ENCODE results near the gene SLC20A1. TPM values are rescaled to one million over a fixed set of nuclear protein-coding genes. Genes with fewer than 3 reads are reported as not detected.
"Not testable (repeated sequence)": the region's sequence is repeated elsewhere in the genome, so short reads cannot be mapped to it uniquely, and the experiment has no call there.

SLC20A1 gene
- total RNA-seq, 1 experiment from 2014 or later = 58.4 TPM

DNA sequence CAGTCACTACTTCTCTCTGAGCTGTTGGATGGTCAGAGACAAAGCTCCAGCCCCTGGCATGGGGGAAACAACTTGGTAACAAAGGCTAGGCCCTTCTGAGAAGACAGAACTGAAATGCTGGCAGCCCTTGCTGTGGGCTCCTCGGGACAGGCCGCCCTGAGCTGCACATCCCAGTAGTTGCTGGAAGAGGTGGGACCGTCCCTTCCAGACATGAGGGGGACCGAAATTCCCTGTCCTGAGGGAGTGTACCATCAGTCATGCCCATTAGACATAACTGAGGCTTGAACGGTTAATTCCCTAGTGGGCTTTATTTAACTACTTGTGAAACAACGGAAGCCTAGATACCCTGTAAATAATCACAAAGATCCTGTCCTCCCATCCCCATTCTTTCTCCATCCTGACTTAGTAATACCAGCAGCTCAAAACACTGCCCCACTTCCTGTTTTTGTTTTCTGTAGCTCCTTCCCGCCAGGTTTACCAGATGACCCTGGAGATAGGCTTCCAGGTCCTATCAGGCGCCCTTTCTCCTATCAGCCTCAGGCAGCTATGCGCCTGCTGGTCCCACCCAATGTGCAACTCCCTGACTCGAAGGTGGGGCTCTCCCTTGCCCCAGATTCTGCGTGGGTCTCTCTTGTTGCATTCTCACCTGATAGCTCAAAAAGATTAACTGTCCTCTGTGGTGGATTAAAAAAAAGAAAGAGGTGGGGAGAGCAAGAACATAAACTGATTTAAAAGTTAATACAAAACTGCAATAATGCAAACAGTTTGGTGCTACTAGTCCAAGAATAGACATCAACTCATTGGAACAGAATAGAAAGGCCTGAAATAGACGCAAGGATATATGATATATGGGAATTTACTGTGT is 38.0 kb downstream of the SLC20A1 start:
- DNase-seq (ENCODE audit: low read depth) = no peak

- no peak for DNase-seq (ENCODE audit: low read depth)
These were observed 38.7 kb downstream of the SLC20A1 start for GRCh38 chr2:112684415-112684775.

DNA sequence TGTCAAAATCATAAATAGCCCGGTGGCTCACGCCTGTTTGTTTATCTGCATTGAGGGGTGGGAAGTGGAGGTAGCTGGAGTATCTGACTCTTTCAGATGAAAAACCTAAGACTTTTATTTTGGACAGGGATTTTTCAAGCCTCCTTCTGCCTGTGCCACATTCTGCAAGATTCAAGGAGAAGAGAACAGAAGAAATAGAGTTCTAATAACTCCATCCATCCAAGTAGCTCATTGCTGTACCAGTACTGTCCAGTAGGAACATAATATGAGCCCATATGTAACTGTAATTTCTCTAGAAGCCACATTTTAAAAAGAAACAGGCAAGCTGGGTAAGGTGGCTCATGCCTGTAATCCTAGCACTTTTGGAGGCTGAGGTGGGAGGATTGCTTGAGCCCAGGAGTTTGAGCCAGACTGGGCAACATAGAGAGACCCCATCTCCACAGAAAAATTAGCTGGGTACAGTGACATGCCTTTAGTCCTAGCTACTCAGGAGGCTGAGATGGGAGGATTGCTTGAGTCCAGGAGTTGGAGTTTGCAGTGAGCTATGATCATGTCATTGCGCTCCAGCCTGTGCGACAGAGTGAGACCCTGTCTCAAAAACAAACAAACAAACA is 39.6 kb downstream of the SLC20A1 start:
- no peak for DNase-seq (ENCODE audit: low read depth)

DNA sequence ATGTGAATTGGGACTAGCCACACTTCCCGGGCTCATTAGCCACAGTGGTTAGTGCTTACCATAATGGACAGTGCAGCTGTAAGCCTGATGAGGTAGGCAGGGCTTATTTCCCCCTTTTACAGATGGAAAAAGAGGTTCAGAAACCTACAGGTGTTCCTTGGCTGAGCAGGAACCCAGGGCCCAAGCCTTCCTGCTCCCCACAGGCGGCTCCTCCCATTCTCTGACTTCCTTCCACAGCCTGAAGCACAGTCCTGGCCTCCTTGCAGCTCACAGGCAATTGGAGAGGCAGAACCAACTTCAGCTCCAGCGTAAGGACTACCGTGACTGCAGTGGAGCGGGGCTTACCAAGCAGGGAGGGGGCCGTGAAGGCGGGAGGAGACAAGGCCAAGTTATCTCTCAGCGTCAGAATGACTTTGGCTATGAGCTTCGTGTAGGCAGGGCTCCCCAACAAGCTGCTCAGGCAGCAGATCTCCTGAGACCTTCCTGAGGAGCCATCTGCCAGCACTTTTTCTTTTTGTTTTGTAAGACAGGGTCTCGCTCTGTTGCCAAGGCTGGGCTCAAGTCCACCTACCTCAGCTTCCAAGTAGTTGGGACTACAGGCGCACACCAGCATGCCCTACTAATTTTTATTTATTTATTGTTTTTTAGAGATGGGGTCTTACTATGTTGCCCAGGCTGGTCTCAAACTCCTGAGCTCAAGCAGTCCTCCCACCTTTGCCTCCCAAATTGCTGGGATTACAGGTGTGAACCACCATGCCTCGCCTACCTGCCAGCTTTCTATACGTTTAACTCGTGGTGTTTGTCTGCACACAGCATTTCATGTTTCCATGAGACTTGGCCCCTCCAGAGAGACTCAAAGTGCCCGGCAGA is 40.8 kb downstream of the SLC20A1 start:
- DNase-seq (ENCODE audit: low read depth) = no peak

DNA sequence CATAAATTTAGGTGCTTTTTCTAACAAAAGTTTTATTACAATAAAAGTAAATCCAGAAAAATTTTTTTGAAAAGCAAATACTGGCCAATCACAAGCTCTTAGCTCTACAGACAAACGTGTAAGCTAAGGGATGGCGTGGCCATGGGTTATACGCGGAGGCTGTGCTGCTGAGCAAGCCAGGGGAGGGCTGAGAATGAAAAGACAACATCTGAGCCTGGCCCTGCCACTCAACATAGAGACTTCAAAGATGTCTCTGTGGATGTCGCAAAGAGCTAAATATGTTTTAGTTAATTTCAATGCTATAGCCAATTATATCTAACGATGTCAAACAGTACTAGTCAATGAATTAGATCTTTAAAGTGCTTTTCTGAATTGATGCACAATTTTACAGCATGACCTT is 41.8 kb downstream of the SLC20A1 start:
- no peak for DNase-seq (ENCODE audit: low read depth)

DNA sequence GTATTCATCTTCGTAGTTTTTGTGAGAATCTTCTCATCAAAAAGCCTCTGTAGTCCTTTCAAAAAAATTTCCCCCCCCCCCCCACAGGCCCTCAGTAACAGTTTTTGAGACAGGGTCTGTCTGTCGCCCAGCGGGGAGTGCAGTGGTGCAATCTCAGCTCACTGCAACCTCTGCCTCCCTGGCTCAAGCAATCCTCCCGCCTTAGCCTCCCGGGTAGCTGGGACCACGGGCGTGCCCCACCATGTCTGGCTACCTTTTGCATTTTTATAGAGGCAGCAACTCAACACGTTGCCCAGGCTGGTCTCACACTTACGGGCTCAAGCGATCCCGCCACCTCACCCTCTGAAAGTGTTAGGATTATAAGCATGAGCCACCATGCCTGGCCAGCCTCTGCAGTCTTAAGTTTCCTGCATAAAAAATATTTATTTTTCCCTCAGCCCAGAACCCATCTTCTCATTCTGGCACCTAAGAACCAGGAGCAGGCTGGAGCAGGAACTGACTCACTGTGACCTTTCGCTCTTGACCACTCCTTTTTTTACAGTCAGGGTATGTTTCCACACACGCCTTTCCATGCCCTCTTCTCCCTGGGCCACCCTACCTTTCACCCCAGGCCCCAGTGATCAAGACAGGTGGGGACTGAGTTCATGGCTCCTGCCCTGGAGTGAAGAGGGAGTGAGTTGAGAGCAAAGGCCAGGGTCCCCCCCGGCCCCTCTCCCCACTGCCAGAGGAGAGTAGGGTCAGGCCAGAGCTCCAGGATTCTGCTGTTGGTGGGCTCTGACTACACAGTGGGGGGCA is 42.5 kb downstream of the SLC20A1 start:
- DNase-seq (ENCODE audit: low read depth) = no peak

DNA sequence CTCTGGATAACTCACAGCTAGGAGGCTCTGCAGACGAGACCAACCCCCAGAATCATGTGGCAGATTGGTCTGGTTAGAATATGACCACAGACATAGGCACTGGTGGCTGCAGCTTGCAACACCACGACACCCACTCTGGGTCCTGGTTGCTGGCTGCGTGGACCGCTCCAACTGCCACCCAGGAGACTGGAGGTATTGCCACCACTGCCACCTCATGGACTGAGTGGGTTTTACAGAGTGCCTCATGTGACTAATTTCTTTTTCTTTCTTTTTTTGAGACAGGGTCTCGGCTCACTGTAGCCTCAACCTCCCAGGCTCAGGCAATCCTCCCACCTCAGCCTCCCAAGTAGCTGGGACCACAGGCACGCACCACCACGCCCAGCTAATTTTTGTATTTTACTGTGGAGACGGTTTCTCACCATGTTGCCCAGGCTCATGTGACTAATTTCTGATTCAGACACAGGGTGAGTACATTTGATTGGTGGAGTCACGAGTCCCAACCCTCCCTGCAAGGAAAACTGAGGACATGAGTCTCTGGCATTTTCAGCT is 45.2 kb downstream of the SLC20A1 start:
- peak; percentile 38 for DNase-seq (ENCODE audit: low read depth)

DNA sequence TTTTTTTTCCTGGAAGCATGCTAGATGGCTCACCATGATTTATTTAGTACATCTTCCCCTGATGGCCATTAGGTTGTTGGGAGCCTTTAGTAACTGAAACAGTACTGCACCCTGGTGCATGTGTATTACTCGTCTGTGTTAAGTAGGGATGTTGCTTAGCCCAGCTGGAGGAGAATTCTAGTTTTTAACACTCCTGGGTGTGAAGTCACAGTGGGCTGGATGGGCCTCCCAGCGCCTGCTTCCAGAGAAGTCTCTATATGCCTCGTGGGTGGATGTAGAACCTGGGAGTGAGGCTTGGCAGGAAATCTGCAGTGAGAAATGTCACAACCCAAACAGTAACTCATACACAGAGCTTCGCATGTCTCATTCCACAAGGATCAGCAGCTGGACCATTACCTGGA is 46.1 kb downstream of the SLC20A1 start:
- no peak for DNase-seq (ENCODE audit: low read depth)

DNA sequence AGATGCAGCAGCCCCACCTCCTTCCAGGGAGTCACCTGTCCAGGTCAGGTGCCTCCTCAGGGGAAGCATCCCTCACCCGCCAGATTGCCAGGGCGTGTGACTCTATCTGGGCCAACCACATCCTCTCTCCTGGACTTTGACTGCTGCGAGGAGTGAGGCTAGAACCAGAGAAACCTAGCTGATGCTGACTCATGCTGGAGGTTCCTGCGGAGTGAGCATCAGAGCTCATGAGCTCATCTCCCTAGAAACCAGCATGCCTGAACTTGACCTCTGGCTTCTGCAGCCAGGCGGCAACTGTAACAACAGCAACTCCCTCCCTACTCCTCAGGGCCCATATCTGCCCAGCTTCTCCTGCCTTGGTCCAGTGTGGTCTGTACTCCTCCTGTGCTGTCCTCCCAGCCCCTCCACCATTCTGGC is 46.8 kb downstream of the SLC20A1 start:
- peak; percentile 94 for DNase-seq (ENCODE audit: low read depth)

DNA sequence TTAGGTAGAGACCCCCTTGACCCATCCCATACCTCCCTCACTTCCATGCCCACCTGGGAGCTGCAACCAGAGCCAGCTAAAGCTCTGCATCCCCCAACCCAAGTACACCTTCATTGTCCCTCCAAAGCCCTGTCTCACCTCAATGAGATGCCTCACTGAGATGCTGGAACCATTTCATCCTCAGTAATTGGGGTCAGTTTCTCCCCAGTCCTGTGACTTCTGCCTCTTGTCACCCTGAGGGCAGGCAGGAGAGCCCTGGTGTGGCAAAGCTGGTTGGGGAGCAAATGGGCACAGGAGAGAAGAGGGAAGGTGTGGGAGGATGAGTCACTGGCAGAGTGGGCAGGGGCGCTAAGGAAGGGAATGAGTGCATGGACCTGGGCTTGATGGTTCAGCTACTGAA is 47.2 kb downstream of the SLC20A1 start:
- DNase-seq (ENCODE audit: low read depth) = peak; percentile 38

- DNase-seq (ENCODE audit: low read depth) = no peak
These were observed 47.9 kb downstream of the SLC20A1 start for GRCh38 chr2:112693596-112693995.

DNA sequence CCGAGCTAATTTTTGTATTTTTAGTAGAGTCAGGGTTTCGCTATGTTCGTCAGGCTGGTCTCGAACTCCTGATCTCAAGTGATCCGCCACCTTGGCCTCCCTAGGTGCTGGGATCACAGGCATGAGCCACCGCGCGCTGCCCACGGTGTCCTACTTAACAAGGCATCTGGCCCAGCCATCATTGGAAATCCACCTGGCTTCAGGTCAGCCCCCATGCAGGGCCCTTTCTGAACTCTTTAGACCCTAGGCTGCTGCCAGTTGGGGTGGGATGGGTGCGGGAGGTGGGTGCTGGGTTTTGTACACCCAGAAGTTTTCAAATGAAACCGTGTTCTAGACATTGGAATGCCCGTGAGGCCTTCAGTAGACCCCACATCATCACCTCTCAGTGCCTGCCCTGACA is 48.4 kb downstream of the SLC20A1 start:
- DNase-seq (ENCODE audit: low read depth) = no peak

- no peak for DNase-seq (ENCODE audit: low read depth)
These were observed 53.2 kb downstream of the SLC20A1 start for GRCh38 chr2:112698834-112699515.

- DNase-seq (ENCODE audit: low read depth) = no peak
These were observed 54.4 kb downstream of the SLC20A1 start for GRCh38 chr2:112699984-112700667.

- DNase-seq (ENCODE audit: low read depth) = no peak
These were observed 55.3 kb downstream of the SLC20A1 start for GRCh38 chr2:112701052-112701451.

DNA sequence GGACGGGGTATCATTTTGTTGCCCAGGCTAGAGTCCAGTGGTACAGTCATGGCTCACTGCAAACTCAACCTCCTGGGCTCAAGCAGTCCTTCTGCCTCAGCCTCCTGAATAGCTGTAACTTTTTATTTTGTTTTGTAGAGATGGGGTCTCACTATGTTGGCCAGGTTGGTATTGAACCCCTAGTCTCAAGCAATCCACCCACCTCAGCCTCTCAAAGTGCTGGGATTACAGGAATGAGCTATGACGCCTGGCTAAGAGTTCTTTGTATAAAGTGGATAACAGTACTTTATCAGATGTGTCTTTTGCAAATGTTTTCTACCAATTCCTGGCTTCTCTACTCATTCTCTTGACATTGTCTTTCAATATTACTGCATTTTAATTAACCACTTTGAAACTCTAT is 57.9 kb downstream of the SLC20A1 start:
- no peak for DNase-seq (ENCODE audit: low read depth)

DNA sequence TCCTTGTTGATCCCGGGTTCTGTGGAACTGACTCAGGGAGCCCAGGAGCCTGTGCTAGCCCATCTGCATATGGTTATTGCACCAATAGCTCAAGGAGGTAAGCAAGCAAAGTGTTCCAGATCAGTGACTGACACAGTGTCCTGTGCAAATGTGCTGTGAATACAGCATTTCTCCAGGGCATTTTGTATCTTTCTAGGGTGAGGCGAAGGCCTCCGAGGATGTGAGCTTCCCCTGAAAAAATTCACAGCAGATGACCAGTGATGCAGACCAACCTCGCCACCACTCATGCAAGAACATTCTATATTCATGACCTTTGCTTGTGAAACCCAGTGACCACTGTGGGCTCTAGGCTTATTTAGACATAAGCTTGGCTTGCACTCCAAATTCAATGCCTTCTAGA is 59.8 kb downstream of the SLC20A1 start:
- DNase-seq (ENCODE audit: low read depth) = no peak

DNA sequence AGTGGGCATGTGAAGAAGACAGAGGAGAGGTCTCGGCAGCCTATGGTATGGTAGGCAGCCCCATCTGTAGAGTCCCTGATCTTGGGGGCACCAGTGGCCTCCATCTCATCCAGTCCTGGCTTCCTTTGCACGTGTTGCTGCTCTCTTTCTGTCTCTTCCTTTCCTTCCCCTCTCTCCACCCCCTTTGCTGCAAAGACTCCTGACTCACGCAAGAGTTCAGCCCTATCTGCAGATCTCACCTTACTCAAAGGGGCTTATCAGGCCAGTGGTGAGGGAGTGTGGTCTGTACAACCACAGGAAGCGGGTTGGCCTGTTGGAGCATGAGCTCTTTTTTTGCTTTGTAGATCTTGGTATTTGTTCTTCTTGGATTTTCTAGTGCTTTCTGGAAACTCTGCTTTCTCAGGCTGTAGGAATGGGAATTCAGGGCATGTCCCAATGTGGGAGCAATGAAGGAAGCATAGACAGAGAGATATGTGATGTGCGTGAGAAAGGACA is 60.5 kb downstream of the SLC20A1 start:
- peak; percentile 89 for DNase-seq (ENCODE audit: low read depth)

GRCh38 chr2:112706947-112707346 is 61.2 kb downstream of the SLC20A1 start:
- DNase-seq (ENCODE audit: low read depth) = not testable (repeated sequence)

- no peak for DNase-seq (ENCODE audit: low read depth)
These were observed 63.2 kb downstream of the SLC20A1 start for GRCh38 chr2:112708968-112709367.
